GM11168 (cell line): ENCODE measurements around the gene TET1.
"Not testable (repeated sequence)": the region's sequence is repeated elsewhere in the genome, so short reads cannot be mapped to it uniquely, and the experiment has no call there.

Experiments used
- in situ Hi-C: fragments of 300-500 bp; cut with MboI; formaldehyde crosslinking; loops from one replicate; pipeline ENCODE4 v1.12.0; 2022; ENCODE audit warnings: low sequenced_read_pairs; ENCODE audit not compliant: unreplicated experiment

The TET1 gene

DNA sequence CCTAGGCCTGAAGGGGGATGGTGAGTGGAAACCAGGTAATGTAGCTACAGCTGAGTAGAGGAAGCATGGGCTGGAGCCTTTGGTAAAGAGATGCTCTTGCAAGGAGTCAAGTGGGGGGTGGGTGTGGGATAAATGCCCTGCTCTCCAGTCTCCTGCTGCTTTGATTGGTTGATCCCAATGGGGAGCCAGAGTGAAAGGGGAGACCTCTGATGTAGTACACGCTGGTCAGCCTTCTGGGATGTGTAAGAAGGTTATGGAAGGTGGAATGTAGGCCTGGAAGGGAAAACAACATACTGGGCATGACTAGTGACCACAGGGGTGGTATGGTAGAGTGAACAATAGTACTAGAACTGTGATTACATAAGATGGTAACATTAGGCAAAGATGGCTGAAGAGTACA, 44.3 kb downstream of the TET1 start:
- in situ Hi-C loops, result no loop called here

DNA sequence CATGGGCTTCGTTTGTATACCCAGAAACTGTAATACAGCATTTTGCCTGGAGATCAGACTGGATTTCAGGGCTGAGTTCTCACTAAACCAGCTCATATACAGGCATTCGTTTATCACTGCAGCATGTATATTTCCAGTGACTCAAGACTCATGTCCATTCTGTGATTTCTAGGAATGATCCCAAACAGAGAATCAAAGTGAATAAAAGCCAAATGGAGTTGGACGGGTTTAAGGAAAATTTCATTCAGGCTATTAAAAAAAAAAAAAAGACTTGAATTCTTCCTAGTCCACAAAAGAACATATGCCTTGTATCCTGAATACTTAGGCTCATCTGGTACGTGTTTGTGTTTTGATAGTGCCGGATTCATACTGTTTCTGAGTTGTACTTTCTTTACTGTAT, 46.8 kb downstream of the TET1 start:
- in situ Hi-C loops, result no loop called here

DNA sequence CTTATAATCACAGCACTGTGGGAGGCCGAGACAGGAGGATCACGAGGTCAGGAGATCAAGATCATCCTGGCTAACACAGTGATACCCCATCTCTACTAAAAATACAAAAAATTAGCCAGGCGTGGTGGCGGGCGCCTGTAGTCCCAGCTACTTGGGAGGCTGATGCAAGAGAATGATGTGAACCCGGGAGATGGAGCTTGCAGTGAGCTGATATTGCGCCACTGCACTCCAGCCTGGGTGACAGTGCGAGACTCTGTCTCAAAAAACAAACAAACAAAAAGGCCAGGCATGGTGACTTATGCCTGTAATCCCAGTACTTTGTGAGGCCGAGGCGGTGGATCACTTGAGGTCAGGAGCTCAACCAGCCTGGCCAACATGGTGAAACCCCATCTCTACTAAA, 49.9 kb downstream of the TET1 start:
- in situ Hi-C loops, result not testable (repeated sequence)

DNA sequence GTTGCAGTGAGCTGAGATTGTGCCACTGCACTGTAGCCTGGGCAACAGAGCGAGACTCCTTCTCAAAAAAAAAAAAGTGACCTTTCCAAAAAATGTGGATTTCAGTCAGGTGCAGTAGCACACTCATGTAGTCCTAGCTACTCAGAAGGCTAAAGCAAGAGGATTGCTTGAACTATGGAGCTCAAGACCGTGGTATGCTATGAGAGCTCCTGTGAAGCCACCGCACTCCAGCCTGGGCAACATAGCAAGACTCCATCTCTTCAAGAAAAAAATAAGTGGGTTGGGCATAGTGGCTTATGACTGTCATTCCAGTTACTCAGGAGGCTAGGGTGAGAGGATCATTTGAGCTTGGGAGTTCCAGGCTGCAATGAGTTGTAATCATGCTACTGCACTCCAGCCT, 51.1 kb downstream of the TET1 start:
- in situ Hi-C loops, result no loop called here

DNA sequence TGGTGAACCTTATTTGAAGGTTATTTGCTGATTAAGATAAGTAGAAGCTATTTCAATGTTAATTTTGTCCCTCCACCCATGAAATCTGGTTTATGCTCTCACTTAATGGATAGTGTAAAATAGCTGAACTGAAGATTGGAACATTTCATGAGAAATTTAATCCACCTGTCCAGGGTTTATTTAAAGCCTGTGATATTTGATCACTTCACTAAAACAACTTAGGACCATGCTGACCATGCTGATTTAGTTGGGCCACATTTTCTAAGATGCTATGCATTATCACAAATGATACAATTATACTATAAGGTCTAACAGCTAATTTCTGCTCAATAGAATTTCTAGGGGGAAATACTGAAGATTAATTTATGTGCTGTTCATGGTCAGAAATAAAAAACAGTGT, 53.8 kb downstream of the TET1 start:
- in situ Hi-C loops, result not testable (repeated sequence)

DNA sequence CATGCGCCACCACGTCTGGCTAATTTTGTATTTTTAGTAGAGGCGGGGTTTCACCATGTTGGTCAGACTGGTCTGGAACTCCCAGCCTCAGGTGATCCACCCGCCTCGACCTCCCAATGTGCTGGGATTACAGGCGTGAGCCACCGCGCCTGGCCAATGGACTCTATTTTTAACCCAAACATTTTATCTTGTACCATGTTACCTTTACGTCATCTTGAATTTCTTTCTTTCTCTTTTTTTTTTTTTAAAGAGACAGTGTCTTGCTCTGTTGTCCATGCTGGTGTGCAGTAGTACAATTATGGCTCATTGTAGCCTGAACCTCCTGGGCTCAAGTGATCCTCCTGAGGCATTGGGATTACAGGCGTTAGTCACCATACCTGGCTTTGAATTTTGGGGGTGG, 57.6 kb downstream of the TET1 start:
- in situ Hi-C loops, result not testable (repeated sequence)

DNA sequence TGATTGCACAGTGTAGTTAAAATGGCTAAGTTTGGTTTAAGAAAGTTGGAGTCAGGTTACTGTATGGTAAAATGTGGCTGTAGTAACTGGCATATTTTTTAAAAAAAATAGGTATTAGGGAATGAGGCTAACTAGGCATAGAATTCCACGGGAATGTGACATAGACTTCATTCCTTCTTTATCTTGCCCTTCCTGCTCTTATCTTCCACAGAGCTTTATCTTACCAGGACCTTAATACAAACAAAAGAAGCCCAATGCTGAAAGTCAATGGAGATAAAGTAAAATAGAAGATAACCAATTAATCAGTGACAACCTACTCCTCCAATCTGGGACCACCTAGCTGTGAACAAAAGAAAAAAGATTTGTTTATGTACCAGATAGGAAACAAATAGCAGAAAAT, 58.1 kb downstream of the TET1 start:
- in situ Hi-C loops, result no loop called here

DNA sequence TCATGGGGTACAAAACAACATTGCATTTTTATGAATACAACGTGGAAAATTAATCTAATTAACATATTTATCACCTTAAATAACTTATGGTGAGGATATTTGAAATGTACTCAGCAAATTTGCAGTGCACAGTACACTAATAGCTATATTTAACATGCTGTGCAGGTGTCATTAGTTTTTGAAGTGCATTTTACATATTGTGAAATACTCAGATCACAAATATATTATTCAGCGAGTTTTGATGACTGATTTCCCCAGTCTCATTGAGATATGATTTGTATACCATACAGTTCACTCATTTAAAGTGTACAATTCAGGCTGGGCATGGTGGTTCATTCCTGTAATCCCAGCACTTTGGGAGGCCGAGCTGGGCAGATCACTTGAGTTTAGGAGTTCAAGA, 59.5 kb downstream of the TET1 start:
- in situ Hi-C loops, result no loop called here

DNA sequence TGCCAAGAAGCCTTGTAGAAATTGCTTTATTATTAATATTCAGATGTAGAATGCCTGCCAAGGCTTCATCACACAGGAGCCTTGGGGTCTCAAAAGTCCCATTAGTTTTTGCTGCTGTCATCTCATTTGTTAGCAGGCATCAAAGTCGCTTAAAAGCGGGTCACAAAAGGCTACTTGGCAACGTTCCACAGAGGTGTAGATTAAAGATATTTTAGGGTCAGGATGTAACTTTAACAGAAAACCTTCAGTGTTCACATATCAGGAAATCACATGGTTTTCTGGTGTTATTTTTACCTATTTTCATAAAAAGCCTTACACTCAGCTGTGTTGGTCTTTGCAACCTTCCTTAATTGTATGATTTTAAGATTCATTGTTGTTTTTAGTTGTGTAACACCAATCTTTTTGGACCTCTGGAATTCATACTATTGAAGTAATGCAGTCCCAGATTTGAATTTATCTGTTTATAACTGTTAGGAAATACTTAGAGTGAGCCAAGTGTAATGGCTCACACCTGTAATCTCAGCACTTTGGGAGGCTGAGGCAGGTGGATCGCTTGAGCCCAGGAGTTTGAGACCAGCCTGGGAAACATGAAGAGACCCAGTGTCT, 65.3 kb downstream of the TET1 start:
- in situ Hi-C loops, result no loop called here

DNA sequence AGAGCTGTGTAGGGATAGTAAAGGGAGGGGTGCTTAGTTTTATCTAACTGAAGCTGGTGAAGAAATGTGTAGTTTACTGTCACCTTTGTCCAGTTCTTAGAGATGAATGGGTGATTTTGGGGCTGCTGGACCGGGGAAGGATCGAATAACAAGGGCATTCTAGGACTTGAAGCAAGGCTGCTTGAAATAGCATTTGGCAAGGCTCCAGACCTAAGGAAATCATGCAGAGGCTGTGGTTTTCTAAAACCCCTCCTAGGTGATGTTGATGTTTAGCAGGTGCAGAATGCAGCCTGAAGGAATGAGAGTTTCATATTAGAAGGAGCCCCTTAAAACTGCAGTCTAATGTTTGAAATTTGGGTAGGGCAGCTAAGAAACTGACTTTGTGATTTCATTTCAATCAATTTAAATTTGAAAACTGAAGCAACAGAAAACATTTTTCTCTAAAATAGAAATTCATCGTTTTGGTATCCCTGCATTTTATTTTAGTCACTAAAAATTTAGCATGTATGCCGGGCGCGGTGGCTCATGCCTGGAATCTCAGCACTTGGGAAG, 68.5 kb downstream of the TET1 start:
- in situ Hi-C loops, result no loop called here

DNA sequence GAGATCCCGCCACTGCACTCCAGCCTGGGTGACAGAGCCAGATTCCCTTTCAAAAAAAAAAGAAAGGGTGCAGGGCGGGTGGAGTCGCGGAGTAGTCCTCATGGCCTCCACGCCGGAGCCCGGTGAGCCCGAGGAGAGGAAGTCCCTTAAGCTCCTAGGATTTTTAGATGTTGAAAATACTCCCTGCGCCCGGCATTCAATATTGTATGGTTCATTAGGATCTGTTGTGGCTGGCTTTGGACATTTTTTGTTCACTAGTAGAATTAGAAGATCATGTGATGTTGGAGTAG, 72.1 kb downstream of the TET1 start:
- in situ Hi-C loops, result not testable (repeated sequence)

DNA sequence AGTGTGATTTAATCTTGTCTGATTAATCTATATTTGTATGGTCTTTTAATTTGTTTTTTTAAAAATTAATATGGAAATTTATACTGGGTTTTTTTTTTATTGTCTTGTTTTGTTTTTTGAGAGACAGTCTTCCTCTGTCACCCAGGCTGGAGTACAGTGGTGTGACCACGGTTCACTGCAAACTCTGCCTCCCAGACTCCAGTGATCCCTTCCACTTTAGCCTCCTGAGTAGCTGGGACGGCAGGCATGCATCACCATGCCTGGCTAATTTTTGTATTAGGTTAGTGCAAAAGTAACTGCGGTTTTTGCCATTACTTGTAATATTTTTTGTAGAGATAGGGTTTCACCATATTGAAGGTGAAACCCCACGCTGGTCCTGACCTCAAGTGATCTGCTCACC, 73.1 kb downstream of the TET1 start:
- in situ Hi-C loops, result no loop called here

DNA sequence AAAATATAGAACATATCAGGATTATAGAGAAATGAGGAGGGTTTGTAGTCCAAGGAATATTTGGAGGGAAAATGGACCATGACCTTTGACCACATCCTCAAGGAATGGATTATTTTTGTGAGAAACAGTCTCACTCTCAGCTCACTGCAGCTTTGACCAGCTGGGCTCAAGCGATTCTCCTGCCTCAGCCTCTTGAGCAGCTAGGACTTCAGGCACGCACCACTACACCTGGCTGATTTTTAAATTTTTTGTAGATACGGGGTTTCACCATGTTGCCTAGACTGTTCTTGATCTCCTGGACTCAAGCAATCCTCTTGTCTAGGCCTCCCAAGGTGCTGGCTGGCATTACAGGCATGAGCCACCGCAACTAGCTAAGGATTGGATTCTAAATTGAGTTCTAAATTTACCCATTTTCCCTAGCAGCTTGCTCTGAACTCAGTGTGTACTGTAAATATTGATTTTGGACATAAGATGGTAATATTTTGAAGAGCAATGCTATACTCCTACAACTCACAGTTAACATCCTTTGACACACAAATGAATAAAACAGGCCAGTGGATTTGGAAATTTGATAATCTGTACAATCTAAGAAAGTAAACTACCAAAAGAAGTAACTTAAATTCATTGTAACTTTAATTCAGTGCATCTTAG, 73.8 kb downstream of the TET1 start:
- in situ Hi-C loops, result no loop called here

DNA sequence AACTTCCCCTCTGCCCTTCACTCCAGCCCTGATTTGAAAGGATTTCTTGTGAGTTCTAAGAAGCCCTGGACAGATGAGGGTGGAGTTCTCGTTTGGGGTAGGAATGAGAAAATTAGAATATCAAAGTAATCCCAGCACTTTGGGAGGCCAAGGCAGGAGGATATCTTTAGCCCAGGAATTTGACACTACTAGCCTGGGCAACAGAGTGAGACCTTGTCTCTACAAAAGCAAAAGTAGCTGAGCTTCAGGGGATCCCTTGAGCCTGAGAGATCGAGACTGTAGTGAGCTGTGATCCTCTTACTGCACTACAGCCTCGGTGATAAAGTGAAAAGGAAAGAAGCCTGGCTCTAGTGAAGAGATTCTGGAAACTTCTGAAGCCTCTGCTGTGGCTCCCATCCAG, 76.2 kb downstream of the TET1 start:
- in situ Hi-C loops, result no loop called here

DNA sequence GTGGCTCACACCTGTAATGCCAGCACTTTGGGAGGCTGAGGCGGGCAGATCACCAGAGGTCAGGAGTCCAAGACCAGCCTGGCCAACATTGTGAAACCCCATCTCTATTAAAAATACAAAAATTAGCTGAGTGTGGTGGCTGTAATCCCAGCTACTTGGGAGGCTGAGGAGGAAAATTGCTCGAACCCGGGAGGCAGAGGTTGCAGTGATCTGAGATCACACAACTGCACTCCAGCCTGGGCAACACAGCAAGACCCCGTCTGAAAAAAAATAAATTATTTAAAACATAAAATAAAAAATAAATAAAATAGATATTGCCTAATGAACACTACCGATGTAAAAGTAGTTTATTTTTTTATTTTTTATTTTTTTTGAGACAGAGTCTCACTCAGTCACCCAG, 83.4 kb downstream of the TET1 start:
- in situ Hi-C loops, result not testable (repeated sequence)

DNA sequence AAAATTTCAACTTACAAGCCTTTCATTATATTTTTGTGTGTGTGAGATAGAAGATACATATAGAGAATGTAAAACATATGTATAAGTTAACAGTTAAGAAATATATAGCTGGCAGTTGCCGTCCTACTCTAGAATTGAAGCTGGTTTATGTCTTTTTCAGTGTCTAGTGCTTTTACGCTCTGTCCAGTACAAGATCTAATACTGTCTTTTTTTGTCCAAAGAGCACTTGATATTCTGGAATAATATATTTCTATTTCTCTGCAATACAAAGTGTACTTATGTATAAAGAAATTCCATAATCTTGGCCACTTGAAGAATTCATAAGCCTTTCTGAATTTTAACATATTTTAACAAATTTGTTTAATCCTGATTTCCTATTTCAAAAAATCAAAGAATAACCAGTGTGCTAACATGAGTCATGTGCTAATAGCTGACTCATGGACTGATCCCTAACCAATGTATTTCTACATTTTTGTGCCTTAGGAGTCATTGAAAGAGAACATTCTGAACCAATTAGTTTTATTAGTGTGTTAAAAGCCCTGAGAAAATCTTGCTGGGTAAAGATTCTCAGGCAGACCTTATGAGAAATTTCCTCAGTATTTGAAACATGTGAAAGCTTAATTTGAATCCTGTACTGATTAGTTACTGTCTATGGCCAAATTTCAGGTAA, 87.7 kb downstream of the TET1 start:
- in situ Hi-C loops, result no loop called here

DNA sequence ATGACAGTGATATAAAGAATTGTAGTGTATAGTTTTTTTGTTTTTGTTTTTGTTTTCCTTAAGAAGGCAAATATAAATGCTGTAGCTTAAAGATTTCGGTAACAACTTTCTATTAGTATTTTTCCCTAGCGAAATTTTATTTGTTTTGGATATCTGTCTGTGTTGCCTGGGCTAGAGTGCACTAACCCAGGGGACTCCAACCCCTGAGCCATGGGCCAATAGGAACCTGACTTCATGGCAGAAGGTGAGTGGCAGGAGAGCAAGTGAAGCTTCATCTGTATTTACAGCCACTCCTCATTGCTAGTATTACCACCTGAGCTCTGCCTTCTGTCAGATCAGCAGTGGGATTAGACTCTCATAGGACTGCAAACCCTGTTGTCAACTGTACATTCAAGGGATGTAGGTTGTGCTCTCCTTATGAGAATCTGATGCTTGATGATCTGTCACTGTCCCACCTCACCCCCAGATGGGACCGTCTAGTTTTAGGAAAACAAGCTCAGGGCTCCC, 95.5 kb downstream of the TET1 start:
- in situ Hi-C loops, result no loop called here

DNA sequence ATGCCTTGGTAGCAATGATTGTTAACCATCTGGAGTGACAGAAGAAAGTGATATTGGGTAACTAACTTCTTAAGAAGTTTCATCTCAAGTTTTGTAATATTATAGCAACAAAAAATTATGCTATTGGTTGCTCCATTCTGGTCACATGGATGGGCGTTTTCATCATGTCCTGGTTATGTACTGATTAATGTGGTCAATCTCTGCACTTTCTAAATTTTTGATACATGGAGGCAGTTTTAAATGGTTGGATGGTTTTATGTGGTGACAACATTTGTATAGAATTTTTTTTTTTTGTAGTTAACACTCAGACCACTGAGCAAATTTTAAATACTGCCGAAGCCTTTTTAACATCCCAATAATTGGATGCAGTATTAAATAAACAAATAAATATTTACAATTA, 105.7 kb downstream of the TET1 start:
- in situ Hi-C loops, result no loop called here

DNA sequence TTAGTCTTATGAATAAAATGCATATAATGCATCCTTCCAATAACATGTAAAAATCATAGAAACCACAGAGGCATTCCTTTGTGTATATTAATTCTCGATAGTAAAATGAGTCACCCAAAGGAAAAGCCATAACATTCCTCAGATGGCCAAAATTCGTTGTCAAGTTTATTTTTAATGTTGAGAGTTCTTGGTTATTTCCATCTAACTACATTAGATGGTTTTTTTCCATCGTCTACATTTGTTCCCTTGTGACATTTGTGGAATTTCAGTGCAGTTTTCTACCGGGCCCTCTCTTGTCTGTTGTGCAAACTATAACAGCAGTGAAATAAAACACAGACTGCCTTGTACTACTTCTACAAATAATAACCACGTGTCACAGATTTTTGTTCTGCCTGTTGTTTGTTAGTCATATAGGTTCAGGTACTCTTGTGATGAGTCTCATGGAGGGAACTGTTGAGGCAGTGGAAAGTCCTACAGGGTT, 106.2 kb downstream of the TET1 start:
- in situ Hi-C loops, result no loop called here

DNA sequence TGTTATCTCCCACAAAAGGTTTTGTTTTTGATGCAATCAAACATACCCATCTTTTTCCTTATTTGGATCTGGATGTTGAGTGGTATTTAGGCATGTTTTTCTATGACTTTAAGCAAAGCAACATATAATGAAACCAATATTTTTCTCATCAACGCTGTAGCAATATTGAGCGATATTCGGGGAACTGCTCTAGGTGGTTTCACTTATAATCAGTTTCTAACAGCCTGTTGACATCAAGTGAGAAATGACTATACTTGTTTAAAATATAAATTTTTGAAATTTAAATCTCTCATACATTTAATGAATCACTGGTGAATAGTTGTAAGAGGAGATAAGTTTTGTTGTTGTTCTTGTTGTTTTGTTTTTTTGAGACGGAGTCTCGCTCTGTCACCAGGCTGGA, 108.1 kb downstream of the TET1 start:
- in situ Hi-C loops, result no loop called here

DNA sequence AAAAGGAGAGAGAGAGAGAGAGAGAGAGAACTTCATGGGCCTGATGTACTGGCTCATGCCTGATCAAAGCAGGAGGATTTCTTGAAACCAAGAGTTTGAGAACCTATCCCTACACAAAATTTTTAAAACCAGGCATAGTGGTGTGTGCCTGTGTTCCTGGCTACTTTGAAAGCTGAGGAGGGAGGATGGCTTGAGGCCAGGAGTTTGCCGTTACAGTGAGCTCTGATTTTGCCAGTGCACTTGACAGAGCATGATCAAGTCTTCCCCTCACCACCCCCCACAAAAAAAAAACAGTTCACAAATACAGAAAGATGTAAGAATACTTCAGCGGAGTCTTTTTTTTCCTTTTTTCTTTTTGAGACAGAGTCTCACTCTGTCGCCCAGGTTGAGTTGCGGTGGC, 108.8 kb downstream of the TET1 start:
- in situ Hi-C loops, result no loop called here

DNA sequence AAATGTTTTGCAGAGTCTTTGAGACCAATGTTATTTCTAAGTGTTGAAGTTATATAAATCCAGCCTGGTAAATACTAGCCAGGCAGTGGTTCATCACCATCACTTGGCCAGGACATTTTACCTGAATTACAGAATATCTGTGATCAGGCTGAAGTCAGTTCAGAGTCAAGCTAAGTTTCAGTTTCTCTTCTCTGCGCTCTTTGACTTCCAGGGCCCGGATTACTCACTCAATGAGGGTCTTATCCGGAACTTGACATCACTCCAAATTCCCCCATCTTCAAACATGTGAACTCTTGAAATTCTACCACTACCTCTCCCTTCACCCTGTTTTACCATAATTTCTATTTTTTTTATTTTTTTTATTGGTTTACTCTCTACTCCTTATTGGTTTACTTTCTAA, 124.3 kb downstream of the TET1 start:
- in situ Hi-C loops, result no loop called here
